ENCODE results near the gene ATG14. TPM values are rescaled to one million over a fixed set of nuclear protein-coding genes. Genes with fewer than 3 reads are reported as not detected.

ATG14 gene
- total and polyA plus RNA-seq, 2 donors (not counting 1 experiment from before 2014, with no cell fraction given): 7.2 to 15.5 TPM

DNA sequence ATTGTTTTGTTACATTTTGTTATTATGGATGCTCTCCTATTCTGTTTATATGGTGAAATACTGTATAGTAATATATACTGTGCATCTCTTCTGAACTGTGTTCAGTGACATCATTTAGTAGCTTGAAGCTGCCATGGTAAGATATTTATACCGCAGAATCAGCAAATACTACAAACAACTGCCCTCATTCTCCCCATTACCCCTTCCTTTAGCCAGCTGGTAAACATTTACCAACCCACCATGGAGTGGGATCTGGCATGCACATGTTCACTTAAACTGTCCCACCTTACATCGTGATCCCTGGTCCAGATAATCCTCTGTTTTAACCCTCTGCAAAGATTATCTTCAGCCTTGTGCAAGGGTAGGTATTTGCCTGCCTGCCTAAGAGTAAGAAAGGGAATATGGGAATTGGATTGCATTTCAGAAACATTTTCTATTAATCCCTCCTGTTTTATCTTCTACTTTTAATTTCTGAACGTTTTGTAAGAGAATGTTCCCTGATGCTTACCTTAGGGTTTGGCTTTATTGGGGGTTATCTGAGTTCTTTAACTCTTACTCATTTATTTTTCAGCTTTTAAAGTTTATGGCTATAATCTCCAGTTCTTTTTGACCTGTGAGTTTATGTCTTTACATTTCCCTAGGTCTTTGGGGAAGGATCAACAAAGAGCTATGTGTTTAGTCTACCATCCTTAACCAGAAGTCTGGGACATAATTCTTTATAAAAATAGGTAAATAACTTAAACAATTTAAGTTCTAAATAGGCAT lies 93.9 kb downstream of the ATG14 start:
- no peak overlapping the region for H3K27ac Mint-ChIP-seq

DNA sequence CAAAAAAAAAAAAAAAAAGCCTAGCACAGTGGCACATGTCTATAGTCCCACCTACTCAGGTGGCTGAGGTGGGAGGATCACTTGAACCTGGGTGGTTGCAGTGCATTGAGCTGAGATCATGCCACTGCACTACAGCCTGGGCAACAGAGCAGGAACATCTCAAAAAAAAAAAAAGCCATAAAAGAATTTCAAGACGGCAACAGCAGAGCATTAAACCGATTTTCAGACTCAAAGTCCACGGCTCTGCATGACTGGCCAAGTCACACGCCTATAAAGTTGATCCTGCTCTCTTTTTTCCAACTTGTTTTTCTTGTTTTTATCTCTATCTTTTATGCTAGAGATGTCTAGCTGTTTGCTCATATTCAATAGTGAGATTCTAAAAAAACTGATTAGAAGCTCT lies 95.1 kb downstream of the ATG14 start:
- Histone ChIP-seq H3K4me1 (ENCODE audit: control insufficient read depth in 2 of 2, insufficient read depth in 2 of 2, low read length in 2 of 2) (no peaks in the 10 kb centered on the region), H2AFZ (ENCODE audit: insufficient read depth, low read depth, low read length, poor library complexity, severe bottlenecking) (no peak overlapping the region), H3K4me3 (ENCODE audit: control extremely low read depth in 1 of 5, extremely low read depth in 1 of 5, insufficient read depth in 1 of 5, low read depth in 2 of 5, low read length in 4 of 5) (no peak overlapping the region), H3K79me2 (ENCODE audit: control insufficient read depth, insufficient read depth, low read length) (peaks cover 36% of the 10 kb centered on the region), H3K36me3 (replicated peaks in 1 of 2; ENCODE audit: control extremely low read depth in 1 of 2, control insufficient read depth in 1 of 2, extremely low read depth in 1 of 2, insufficient read depth in 2 of 2, low read length in 1 of 2) (peaks cover 9 to 13% of the 10 kb centered on the region in 2 experiments), H3K27ac (ENCODE audit: low read length in 2 of 2) (no peak overlapping the region), H3K27me3 (replicated peaks in 1 of 4; ENCODE audit: control extremely low read depth in 1 of 4, control insufficient read depth in 3 of 4, insufficient read depth in 4 of 4, low read length in 3 of 4) (no peaks in the 10 kb centered on the region), H3K9ac (ENCODE audit: low read length) (no peak overlapping the region), H3K9me3 (ENCODE audit: control extremely low read depth in 1 of 3, control insufficient read depth in 2 of 3, insufficient read depth in 1 of 3, low read length in 2 of 3) (peaks cover 3 to 19% (median 17%) of the 10 kb centered on the region in 3 donors), H4K20me1 (ENCODE audit: control insufficient read depth, insufficient read depth, low read length, poor library complexity, severe bottlenecking) (no peaks in the 10 kb centered on the region), H3K4me2 (replicated peaks; ENCODE audit: low read depth, low read length, poor library complexity, severe bottlenecking) (no peak overlapping the region)
- Mint-ChIP-seq H3K4me3 (no peak overlapping the region), H3K27me3 (no peaks in the 10 kb centered on the region), H3K4me1 (peaks cover 2% of the 10 kb centered on the region), H3K9me3 (ENCODE audit: insufficient read depth) (peaks cover 5% of the 10 kb centered on the region), H3K27ac (no peak overlapping the region)
- no peak for TF ChIP-seq EZH2 (IDR thresholded peaks at IDR 0.05; ENCODE audit: borderline replicate concordance, insufficient read depth, low read depth, low read length, poor library complexity, severe bottlenecking)
- TF ChIP-seq, protein P1, sequence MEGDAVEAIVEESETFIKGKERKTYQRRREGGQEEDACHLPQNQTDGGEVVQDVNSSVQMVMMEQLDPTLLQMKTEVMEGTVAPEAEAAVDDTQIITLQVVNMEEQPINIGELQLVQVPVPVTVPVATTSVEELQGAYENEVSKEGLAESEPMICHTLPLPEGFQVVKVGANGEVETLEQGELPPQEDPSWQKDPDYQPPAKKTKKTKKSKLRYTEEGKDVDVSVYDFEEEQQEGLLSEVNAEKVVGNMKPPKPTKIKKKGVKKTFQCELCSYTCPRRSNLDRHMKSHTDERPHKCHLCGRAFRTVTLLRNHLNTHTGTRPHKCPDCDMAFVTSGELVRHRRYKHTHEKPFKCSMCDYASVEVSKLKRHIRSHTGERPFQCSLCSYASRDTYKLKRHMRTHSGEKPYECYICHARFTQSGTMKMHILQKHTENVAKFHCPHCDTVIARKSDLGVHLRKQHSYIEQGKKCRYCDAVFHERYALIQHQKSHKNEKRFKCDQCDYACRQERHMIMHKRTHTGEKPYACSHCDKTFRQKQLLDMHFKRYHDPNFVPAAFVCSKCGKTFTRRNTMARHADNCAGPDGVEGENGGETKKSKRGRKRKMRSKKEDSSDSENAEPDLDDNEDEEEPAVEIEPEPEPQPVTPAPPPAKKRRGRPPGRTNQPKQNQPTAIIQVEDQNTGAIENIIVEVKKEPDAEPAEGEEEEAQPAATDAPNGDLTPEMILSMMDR (IDR thresholded peaks at IDR 0.05): no peak
- 100% methylated on average over 3 of the region's 4 CpGs for WGBS (ENCODE audit: insufficient coverage)
- POLR2A ChIA-PET: no interaction called here
- CTCF ChIA-PET: no interaction called here
- intact Hi-C loops (cut with micrococcal nuclease): no loop called here
- no peak for ATAC-seq (ENCODE audit: low read depth)
- no peak for DNase-seq

More for the DNA sequence above, 93.9 kb downstream of the ATG14 start:
- H3K27me3 ChIP-seq (replicated peaks in 1 of 4; ENCODE audit: control extremely low read depth in 1 of 4, control insufficient read depth in 3 of 4, insufficient read depth in 4 of 4, low read length in 3 of 4): no peaks in the 10 kb centered on the region
- no peak overlapping the region for H2AFZ ChIP-seq (ENCODE audit: insufficient read depth, low read depth, low read length, poor library complexity, severe bottlenecking)
- peaks cover 3 to 11% (median 10%) of the 10 kb centered on the region in 3 donors for H3K9me3 ChIP-seq (ENCODE audit: control extremely low read depth in 1 of 3, control insufficient read depth in 2 of 3, insufficient read depth in 1 of 3, low read length in 2 of 3)
- H3K4me1 Mint-ChIP-seq: peaks cover 2% of the 10 kb centered on the region
- intact Hi-C loops (cut with micrococcal nuclease): no loop called here
- peaks cover 9 to 13% of the 10 kb centered on the region in 2 experiments for H3K36me3 ChIP-seq (replicated peaks in 1 of 2; ENCODE audit: control extremely low read depth in 1 of 2, control insufficient read depth in 1 of 2, extremely low read depth in 1 of 2, insufficient read depth in 2 of 2, low read length in 1 of 2)
- DNase-seq (no peak), ATAC-seq (ENCODE audit: low read depth) (no peak)
- H4K20me1 ChIP-seq (ENCODE audit: control insufficient read depth, insufficient read depth, low read length, poor library complexity, severe bottlenecking): no peaks in the 10 kb centered on the region
- no peaks in the 10 kb centered on the region for H3K27me3 Mint-ChIP-seq
- TF ChIP-seq, protein P1 (IDR thresholded peaks at IDR 0.05): no peak
- no peak for TF ChIP-seq EZH2 (IDR thresholded peaks at IDR 0.05; ENCODE audit: borderline replicate concordance, insufficient read depth, low read depth, low read length, poor library complexity, severe bottlenecking)
- no peak overlapping the region for H3K27ac ChIP-seq (ENCODE audit: low read length in 2 of 2)
- H3K9ac ChIP-seq (ENCODE audit: low read length): no peak overlapping the region
- H3K4me2 ChIP-seq (replicated peaks; ENCODE audit: low read depth, low read length, poor library complexity, severe bottlenecking): no peak overlapping the region
- ChIA-PET POLR2A (interaction anchor here (0.5 kb wide), 1 partner anchor 828 kb away, joined by 10 read pairs; no protein-coding TSS in a partner anchor), CTCF (no interaction called here)
- H3K4me3 ChIP-seq (ENCODE audit: control extremely low read depth in 1 of 5, extremely low read depth in 1 of 5, insufficient read depth in 1 of 5, low read depth in 2 of 5, low read length in 4 of 5): no peak overlapping the region
- H3K4me3 Mint-ChIP-seq: no peak overlapping the region
- 100% methylated on average over 1 of the region's 3 CpGs for WGBS (ENCODE audit: insufficient coverage)
- H3K4me1 ChIP-seq (ENCODE audit: control insufficient read depth in 2 of 2, insufficient read depth in 2 of 2, low read length in 2 of 2): no peaks in the 10 kb centered on the region
- peaks cover 5% of the 10 kb centered on the region for H3K9me3 Mint-ChIP-seq (ENCODE audit: insufficient read depth)
- H3K79me2 ChIP-seq (ENCODE audit: control insufficient read depth, insufficient read depth, low read length): peaks cover 37% of the 10 kb centered on the region
